IPS DF 6.9 (cell line): ENCODE data around the gene KLHL11.

Experiments
- DNase-seq: peaks from one replicate; pipeline ENCODE4 v3.0.0-alpha.2; 2013; ENCODE audit warnings: low read depth, low spot score
- H3K27ac ChIP-seq: one replicate; pipeline ENCODE4 v1.5.1; 2013; ENCODE audit warnings: low read length, control low read depth
- H3K27me3 ChIP-seq: 2 replicates; pipeline ENCODE4 v1.6.1; 2013; ENCODE audit warnings: mild to moderate bottlenecking, low read length; ENCODE audit not compliant: control insufficient read depth, insufficient read depth
- H3K36me3 ChIP-seq: 2 replicates; pipeline ENCODE4 v1.6.1; 2013; ENCODE audit warnings: low read length; ENCODE audit not compliant: control insufficient read depth, insufficient read depth
- H3K4me1 ChIP-seq: 2 replicates; pipeline ENCODE4 v1.6.1; 2013; ENCODE audit warnings: low read length; ENCODE audit not compliant: control insufficient read depth, insufficient read depth
- H3K4me3 ChIP-seq: 2 replicates; pipeline ENCODE4 v1.5.1; 2013; ENCODE audit warnings: mild to moderate bottlenecking, low read length
- H3K9me3 ChIP-seq: 2 replicates; pipeline ENCODE4 v1.6.1; 2013; ENCODE audit warnings: low read length, inconsistent platforms; ENCODE audit not compliant: control insufficient read depth, insufficient read depth
- WGBS: extraction: QIAGEN DNeasy Blood & Tissue Kit; methylation state at CpG from one replicate; pipeline ENCODE4 v1.1.7; 2013; ENCODE audit warnings: mixed read lengths, missing lambda C conversion rate; ENCODE audit not compliant: insufficient read length, insufficient coverage; 5-methylcytosine and 5-hydroxymethylcytosine counted together

KLHL11 gene

GRCh38 chr17:41906465-41907184 is 41.4 kb upstream of the KLHL11 start:
- H3K27ac ChIP-seq: no peak overlapping the region
- H3K36me3 ChIP-seq: peaks cover 69% of the 10 kb centered on the region
- H3K27me3 ChIP-seq: no peaks in the 10 kb centered on the region
- H3K4me1 ChIP-seq: no peaks in the 10 kb centered on the region
- DNase-seq: no peak
- no peak overlapping the region for H3K4me3 ChIP-seq
- H3K9me3 ChIP-seq: no peaks in the 10 kb centered on the region
- WGBS: no CpG with 5 or more reads among the region's 15 CpGs

DNA sequence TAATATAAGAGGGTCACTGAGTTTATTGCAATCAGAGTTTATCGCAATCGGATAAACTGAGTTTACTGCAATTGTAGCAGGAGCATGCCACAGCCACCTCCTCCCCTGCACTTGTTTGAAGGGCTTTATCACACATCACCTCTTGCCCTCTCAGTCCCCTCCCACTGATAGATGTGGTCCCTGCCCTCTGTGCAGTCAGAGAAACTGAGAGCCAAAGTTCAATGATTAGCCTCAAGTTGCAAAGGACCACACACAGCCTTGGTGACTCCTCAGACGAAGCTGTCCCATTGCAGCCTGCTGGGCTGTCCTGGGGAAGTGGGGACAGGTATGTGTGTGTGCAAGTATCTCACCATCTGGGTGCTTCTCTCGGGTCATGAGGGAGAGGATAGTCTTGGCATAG is 39.9 kb upstream of the KLHL11 start:
- DNase-seq: no peak
- Histone ChIP-seq H3K36me3 (peaks cover 64% of the 10 kb centered on the region), H3K4me1 (no peaks in the 10 kb centered on the region), H3K9me3 (no peaks in the 10 kb centered on the region), H3K27me3 (no peaks in the 10 kb centered on the region), H3K4me3 (no peak overlapping the region), H3K27ac (no peak overlapping the region)
- WGBS: no CpG with 5 or more reads among the region's 4 CpGs

- H3K27ac ChIP-seq: no peak overlapping the region
- peaks cover 58% of the 10 kb centered on the region for H3K36me3 ChIP-seq
- no peak for DNase-seq
- H3K9me3 ChIP-seq: no peaks in the 10 kb centered on the region
- H3K27me3 ChIP-seq: no peaks in the 10 kb centered on the region
- no peaks in the 10 kb centered on the region for H3K4me1 ChIP-seq
- WGBS: no CpG with 5 or more reads among the region's 7 CpGs
- no peak overlapping the region for H3K4me3 ChIP-seq
These were observed 39.1 kb upstream of the KLHL11 start for GRCh38 chr17:41904242-41904841.

- peaks cover 53% of the 10 kb centered on the region for H3K36me3 ChIP-seq
- no CpG with 5 or more reads among the region's 11 CpGs for WGBS
- no peaks in the 10 kb centered on the region for H3K9me3 ChIP-seq
- no peak for DNase-seq
- H3K4me1 ChIP-seq: no peaks in the 10 kb centered on the region
- no peak overlapping the region for H3K4me3 ChIP-seq
- no peak overlapping the region for H3K27ac ChIP-seq
- no peaks in the 10 kb centered on the region for H3K27me3 ChIP-seq
These were observed 36.4 kb upstream of the KLHL11 start for GRCh38 chr17:41901646-41902045.

DNA sequence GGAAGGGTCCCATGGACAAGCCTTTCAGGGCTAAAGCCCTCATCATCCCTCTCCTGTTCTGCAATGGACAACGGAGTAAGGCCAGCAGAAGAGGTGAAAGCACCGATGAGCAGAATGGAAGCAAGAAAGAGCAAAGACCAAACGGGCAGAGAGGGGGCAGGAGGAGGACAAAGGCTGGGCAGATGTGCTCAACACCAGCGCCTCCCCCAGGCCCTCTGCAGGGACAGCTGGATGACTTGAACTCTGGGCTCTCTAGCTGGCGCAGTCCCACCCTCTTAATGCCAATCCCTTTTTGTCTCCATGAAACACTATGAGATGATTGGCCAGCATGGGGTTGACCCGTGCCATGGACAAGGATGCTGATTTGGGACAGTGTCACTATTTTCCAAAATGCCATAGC is 31.5 kb upstream of the KLHL11 start:
- no CpG with 5 or more reads among the region's 6 CpGs for WGBS
- Histone ChIP-seq H3K4me1 (no peaks in the 10 kb centered on the region), H3K9me3 (no peaks in the 10 kb centered on the region), H3K36me3 (peaks cover 58% of the 10 kb centered on the region), H3K27ac (no peak overlapping the region), H3K27me3 (no peaks in the 10 kb centered on the region), H3K4me3 (no peak overlapping the region)
- DNase-seq: no peak

- Histone ChIP-seq H3K27ac (no peak overlapping the region), H3K4me3 (no peak overlapping the region), H3K4me1 (no peaks in the 10 kb centered on the region), H3K9me3 (no peaks in the 10 kb centered on the region), H3K27me3 (no peaks in the 10 kb centered on the region), H3K36me3 (peaks cover 58% of the 10 kb centered on the region)
- WGBS: no CpG with 5 or more reads among the region's 5 CpGs
- no peak for DNase-seq
These were observed 30.4 kb upstream of the KLHL11 start for GRCh38 chr17:41895617-41896016.

GRCh38 chr17:41894791-41895331 is 29.6 kb upstream of the KLHL11 start:
- WGBS: no CpG with 5 or more reads among the region's 7 CpGs
- DNase-seq: no peak
- Histone ChIP-seq H3K9me3 (no peaks in the 10 kb centered on the region), H3K27me3 (no peaks in the 10 kb centered on the region), H3K4me3 (no peak overlapping the region), H3K27ac (no peak overlapping the region), H3K4me1 (no peaks in the 10 kb centered on the region), H3K36me3 (peaks cover 57% of the 10 kb centered on the region)

- H3K4me1 ChIP-seq: no peaks in the 10 kb centered on the region
- no peak overlapping the region for H3K4me3 ChIP-seq
- peaks cover 51% of the 10 kb centered on the region for H3K36me3 ChIP-seq
- no peak for DNase-seq
- H3K27me3 ChIP-seq: no peaks in the 10 kb centered on the region
- no peak overlapping the region for H3K27ac ChIP-seq
- WGBS: no CpG with 5 or more reads among the region's 3 CpGs
- no peaks in the 10 kb centered on the region for H3K9me3 ChIP-seq
These were observed 28.2 kb upstream of the KLHL11 start for GRCh38 chr17:41893384-41893783.

- Histone ChIP-seq H3K4me3 (no peak overlapping the region), H3K27me3 (no peaks in the 10 kb centered on the region), H3K27ac (no peak overlapping the region), H3K9me3 (no peaks in the 10 kb centered on the region), H3K4me1 (no peaks in the 10 kb centered on the region), H3K36me3 (peaks cover 53% of the 10 kb centered on the region)
- no peak for DNase-seq
- WGBS: no CpG with 5 or more reads among the region's 4 CpGs
These were observed 26.8 kb upstream of the KLHL11 start for GRCh38 chr17:41892021-41892376.

GRCh38 chr17:41891135-41892020 is 26.2 kb upstream of the KLHL11 start:
- Histone ChIP-seq H3K27ac (no peak overlapping the region), H3K36me3 (peaks cover 47% of the 10 kb centered on the region), H3K4me1 (no peaks in the 10 kb centered on the region), H3K27me3 (no peaks in the 10 kb centered on the region), H3K9me3 (no peaks in the 10 kb centered on the region), H3K4me3 (no peak overlapping the region)
- WGBS: no CpG with 5 or more reads among the region's 7 CpGs
- DNase-seq: no peak
